DMS 273 (cell line): ENCODE results near the gene PHTF2.
"Not testable (repeated sequence)": the region's sequence is repeated elsewhere in the genome, so short reads cannot be mapped to it uniquely, and the experiment has no call there.

Experiments used
- DNase-seq: peaks from one replicate; lab custom pipeline; 2025; ENCODE audit not compliant: unreplicated experiment; lab: John Stamatoyannopoulos, UW

Gene PHTF2

DNA sequence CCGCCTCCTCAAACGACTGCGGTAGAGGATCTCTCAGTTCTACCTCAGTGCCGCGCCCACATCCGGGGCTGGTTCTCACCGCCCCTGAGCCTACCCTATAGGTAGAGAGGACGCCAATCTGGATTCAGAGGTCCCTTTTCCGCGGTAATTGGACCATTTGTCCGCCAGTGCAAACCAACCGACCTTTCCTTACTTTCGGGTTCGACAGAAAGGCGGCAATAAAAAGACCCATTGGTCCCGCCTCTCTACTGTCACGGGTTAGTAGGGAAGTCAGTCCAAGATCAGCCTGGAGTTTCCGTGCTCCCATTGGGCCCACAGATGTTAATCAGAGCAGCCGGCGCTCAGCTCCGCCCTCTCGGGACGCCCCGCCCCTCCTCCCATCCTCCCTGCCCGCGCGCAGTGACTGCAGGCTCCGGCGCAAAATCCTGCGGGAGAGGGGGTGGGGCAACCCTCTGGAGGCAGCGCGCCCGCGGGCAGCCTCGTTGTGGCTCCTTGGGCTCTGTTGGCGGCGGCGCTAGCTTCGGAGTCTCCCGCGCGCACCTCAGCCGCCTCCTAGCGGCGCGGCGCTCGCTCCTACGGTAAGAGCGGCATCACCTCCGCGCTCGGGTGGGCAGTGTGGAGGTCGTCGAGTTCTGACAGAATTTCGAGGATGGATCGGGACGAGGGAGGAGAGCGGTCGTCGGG is at the start of gene PHTF2, which contains the start of gene TMEM60:
Gene PHTF2 (plus strand): TSS at position 380 of the 684 bp plus-strand sequence.
Gene TMEM60 (minus strand): TSS at position 41 of the 684 bp plus-strand sequence. CDS start 4,061 bp downstream, outside the sequence.
- peak; percentile 100 for DNase-seq

DNA sequence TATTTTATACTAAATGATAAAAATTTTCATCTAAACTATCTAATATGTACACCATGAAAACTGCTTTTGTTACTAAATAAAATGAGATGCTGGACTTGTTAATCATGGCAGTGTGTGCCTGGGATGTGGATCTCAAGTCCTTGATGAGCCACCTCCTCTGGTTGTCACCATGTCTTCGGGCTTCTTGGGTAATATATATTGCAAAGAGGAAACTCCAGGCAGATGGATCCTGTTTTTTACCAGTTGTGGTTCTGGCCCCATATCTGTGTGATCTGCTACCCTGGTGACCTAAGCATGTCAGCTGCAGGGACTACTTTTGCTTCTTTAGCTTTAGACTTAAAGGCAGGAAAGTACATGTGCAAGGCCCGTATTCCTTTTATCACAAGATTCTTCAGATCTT is 46.6 kb upstream of the PHTF2 start:
- DNase-seq, result peak; percentile 13

GRCh38 chr7:77753173-77753572 is 45.4 kb upstream of the PHTF2 start:
- DNase-seq, result no peak

DNA sequence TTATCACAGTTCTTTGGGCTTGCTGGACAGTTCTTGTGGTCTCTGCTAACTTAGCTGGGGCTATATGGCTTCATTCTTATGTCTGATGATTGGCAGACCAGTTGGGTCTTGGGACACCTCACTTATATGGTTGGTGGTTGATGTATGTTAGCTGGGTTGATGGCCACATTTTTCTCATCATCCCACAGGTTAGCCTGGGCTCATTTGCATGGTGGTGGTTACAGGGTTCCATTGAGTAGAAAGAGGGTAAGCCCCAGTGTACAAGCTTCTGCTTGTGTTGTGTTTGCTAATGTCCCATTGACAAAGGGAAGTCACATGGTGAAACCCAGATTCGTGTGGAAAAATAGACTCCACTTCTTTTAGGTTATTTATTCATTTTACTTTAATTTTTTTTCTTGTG is 41.0 kb upstream of the PHTF2 start:
- DNase-seq, result no peak

GRCh38 chr7:77759294-77759889 is 39.2 kb upstream of the PHTF2 start:
- peak; percentile 87 for DNase-seq

DNA sequence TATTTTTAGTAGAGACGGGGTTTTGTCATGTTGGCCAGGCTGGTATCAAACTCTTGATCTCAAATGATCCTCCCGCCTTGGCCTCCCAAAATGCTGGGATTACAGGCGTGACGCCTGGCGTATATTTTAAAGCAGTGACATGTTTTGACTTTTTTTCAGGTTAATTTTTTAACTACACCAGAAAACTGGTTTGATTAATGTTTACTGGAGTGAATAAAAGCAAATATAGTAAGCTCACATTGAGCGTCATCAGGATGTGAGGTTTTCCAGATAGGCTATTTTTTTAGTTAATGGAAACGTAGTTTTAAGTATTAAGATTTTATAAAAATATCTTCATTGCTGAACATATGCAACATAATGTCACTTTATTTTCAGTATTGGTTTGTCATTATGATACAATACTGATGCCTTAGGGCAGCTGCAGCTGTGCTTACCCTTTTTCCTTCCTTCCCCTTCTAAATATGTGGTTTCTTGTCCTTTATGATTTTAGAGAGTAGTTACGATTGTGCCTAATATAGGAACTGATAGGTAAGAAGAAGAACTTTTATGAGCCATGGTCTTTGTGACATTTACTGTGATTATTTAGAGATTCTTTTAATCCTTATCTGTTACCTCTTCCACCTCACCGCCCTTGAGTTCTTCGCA is 37.6 kb upstream of the PHTF2 start:
- no peak for DNase-seq

DNA sequence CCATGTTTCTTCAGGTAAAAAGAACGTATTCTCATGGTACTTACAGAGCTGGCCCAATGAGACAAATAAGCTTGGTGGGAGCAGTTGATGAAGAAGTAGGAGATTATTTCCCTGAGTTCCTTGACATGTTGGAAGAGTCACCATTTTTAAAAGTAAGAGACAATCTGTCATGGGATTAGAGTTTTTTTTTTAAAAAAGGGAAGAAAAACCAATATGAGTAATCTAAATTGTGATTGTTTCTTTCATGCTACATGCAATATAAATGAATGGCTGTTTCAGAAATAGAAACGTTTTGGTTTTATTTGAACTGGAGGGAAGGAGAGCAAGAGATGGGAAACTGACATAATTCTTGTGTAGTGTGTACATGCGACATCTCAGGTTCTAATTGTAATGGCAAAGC is 33.1 kb upstream of the PHTF2 start:
- DNase-seq, result no peak

DNA sequence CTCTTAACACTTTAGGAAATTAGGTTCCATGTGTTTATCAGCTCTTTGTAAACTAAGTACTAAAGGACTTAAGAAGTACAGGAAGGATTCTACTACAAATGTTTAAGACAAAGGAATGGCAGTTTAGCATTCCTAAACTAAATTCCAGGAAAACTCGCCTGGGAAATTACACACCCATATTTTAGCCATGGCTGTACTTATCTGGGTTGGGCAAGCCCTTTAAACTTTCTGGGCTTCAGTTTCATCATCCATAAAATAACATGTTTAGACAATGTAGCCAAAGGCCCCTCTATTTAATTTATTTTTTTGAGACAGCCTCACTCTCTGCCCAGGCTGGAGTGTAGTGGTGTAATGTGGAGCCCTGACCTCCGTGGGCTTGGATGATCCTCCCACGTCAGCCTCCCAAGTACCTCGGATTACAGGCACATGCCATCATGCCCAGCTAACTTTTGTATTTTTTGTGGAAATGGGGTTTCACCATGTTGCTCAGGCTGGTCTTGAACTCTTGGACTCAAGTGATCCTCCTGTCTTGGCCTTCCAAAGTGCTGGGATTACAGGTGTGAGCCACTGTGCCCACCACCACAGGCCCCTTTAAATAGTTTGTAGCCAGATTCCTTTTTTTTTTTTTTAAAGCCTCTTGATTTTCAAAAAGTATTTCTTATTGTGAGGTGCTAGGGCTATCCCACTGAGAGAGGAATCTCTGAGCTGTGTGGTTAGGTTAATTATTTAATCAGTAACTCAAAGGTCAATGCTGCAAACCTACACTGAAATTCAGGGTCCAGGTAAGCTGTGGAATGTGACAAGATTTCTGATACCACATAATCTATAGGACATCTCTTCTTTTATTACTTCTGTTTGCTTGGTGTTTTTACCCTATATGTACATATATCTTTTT is 32.4 kb upstream of the PHTF2 start:
- DNase-seq, result no peak

DNA sequence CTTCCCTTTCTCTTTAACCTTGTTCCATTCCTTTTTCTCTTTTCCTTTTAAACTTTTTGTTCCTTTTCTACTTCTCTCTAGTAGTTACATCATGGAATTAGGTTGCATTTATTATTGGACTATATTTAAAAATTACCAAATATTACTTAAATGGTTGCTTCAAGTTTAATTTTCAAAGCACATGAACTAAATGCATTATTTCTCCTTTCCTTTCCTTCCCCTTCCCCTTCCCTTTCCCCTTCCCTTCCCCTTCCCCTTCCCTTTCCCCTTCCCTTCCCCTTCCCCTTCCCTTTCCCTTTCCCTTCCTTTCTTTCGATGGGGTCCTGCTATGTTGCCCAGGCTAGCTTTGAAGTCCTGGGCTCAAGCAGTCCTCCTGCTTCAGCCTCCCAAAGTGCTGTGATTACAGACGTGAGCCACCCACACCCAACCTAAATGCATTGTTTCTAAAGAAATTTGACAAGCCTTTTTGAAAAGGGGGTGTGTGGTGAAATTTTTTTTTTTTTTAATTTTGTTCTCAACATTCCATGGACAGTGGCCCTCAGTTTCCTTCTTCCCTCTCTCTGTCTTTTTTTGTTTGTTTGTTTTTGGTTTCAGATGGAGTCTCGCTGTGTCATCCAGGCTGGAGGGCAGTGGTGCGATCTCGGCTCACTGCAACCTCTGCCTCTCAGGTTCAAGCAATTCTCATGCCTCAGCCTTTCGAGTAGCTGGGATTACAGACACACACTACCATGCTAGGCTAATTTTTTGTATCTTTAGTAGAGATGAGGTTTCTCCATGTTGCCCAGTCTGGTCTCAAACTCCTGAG is 31.6 kb upstream of the PHTF2 start:
- no peak for DNase-seq

DNA sequence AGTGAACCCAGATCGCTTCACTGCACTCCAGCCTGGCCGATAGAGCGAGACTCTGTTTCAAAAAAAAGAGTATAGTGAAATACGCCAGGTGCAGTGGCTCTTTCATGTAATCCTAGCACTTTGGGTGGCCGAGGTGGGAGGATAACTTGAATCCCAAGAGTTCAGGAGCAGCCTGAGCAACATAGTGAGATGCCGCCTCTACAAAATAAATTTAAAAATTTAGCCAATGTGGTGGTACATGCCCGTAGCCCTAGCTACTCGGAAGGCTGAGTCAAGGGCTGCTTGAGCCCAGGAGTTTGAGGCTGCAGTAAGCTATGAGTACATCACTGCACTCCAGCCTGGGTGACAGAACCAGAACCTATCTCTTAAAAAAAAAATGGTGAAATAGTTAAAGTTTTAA is 28.3 kb upstream of the PHTF2 start:
- no peak for DNase-seq

DNA sequence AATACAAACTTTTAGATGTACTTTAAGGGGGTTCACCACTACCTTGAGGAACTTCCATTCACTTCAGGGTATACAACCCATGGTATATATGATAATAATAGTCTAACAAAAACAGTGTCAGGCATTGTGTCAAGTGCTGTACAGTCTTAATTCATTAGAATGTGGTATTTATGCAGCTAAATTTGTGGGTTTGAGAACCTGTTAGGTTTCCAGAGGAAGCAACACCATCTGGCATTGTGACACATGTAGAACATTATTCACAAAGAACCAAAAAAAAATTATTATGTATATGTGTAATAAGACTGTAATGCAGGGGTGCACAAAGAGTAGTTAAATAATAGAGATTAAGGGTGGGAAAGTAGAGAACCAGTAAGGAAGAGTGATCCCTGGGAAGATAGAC is 26.7 kb upstream of the PHTF2 start:
- DNase-seq, result no peak

DNA sequence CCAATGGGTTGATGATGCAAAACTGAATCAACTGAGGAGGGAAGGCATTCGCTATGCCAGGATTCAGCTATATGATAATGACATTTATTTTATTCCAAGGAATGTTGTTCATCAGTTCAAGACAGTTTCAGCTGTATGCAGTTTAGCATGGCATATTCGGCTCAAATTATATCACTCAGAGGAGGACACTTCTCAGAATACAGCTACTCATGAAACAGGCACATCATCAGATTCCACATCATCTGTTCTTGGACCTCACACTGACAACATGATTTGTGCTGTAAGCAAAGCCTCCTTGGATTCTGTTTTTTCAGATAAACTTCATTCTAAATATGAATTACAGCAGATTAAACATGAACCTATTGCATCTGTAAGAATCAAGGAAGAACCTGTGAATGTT is 20.0 kb upstream of the PHTF2 start:
- DNase-seq, result no peak

DNA sequence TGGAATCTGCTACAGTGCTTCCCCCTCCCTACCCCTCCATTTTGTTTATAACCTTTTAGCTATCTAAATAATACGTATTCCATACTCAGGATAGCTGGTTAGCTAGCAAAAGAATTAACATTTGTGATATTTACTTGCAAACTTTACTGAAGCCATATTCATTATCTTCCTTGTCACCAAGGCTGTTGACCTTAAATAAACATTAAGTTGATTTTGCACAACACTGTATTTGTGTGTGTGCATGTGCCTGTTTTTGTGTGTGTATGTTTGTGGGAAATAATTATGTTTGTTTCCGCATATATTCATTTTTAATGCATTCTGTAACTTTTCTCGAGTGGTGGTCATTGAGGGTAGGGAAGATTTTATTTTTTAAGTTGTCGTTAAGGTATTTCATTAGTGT is 16.2 kb upstream of the PHTF2 start:
- DNase-seq, result no peak

DNA sequence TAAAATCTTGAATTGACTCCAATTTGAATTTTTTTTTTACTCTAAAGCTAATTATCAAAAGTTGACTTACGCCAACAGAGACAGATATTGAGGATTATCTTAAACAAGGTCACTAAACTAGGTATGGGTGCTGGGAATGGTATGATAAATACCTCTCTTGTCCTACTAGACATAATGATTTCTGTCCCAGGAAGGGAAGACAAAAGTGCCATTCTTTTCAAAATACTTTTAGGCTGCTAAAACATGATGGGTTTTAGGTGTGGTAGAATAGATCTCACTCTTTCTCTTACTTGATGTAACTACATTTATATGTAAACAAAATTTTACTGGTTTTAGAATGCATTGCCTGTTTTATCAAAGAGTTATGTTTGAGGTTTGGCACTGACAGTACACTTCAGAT is 15.5 kb upstream of the PHTF2 start:
- DNase-seq, result no peak

DNA sequence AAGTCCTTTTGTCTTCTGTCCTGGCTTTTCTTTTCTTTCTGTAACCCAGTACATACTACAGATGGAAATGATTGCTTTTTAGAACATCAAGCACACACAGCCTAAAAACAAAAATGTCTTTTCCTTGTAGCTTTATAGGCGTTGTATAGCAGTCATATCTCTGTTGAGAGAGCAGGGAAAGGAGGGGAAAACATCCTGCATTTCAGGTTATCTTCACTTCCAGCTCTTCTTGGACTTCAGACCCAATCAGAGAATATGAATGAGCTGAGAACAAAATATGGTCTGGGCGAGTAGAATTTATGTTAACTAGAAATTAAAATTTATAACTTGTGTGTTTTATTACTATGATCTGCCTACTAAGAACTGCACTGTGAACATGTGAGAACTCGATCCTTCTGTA is 15.0 kb upstream of the PHTF2 start:
- no peak for DNase-seq

DNA sequence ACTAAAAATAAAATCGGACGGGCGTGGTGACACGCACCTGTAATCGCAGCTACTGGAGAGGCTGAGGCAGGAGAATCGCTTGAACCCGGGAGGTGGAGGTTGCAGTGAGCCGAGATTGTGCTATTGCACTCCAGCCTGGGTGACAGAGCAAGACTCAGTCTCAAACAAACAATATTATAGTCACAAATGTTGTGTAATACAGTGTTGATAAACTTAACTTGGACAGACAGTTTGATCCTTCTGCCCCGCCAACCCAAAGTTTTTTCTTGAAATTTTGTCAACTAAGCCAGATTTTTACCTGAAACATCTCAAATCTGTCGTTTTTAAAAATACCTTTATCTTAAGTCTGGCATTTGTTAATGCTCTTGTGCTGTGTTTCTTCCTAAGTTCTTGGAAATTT is 14.1 kb upstream of the PHTF2 start:
- DNase-seq, result not testable (repeated sequence)

DNA sequence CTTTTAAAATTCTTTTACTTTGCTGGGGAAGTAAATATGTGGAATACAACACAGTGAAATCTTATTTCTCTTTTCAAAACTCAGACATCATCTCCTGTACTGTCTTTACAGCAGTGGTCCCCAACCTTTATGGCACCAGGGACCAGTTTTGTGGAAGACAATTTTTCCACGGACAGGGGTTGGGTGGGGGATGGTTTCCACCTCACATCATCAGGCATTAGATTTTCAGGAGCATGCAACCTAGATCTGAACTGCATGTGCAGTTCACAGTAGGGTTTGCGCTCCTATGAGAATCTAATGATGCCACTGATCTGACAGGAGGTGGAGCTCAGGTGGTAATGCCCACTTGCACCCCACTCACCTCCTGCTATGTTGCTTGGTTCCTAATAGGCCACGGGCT is 12.6 kb upstream of the PHTF2 start:
- DNase-seq, result no peak

- DNase-seq, result no peak
These were observed 11.8 kb upstream of the PHTF2 start for GRCh38 chr7:77786741-77787140.

GRCh38 chr7:77788327-77788902 is 10.2 kb upstream of the PHTF2 start:
- DNase-seq, result no peak

DNA sequence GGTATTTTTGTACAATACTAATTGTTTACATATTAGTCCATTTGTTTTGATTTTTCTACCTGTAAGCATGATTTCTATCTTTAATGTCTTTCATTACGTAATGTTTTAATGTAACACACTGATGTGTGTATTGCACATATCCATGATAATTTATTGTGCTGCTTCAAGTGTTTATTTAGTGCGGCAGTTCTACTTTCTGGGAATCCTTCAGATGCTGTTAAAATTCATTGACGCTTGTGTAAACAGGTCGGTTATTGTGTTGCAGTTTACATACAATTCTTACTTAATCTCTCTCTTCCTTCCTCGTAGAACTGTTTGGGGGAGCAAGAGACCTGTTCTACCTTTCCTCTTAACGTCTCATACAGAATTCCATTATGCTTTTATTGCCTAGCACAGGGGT is 7.2 kb upstream of the PHTF2 start:
- no peak for DNase-seq
